ENCODE results near the gene GSTK1.

Gene GSTK1

DNA sequence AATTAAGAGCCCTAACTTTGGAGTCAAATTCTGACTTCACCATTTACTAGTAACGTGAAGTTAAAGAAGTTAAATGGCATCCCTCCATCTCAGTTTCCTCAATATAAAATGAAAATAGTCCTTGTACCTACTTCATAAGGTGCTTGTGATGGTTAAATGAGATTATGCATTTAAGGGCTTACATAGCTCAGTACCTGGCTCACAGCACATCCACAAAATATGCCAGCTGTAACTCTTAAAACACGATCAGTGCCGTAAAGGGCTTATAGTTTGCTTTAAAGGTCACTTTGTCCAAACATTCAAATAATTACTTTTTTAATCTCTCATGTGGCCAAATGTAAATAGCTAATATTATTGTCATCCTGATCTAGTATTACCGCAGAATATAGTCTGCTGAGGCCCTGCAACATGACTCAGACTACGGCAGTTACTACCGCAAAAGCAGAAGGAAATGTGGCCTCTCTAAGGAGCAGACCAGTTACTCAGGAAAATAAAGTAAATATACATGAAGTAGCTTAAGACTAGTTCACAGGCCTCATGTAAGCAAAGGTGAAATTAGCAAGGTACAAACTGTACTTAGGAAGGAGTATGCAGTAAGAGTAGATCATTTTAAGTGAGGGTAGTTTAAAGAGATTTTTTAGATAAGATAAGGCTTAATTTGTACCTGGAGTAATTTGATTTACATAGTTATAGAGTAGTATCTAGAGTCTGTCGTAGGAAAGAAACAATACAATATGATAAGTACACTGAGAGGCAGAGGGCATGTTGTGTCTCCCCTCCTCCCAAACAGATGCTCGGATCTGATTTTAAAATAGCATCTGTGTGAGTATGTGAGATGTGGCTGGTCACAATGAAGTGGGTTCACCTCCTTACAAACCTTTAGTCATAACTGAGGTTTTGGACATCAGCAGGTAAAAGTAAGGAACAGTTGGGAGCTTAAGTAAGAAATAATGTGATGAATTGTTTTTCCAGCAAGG lies 38.0 kb downstream of the GSTK1 start:
- no peak overlapping the region for H3K4me3 ChIP-seq (ENCODE audit: low read length)
- DNase-seq (ENCODE audit: low read depth): peak; percentile 53
- TF ChIP-seq, protein P1, sequence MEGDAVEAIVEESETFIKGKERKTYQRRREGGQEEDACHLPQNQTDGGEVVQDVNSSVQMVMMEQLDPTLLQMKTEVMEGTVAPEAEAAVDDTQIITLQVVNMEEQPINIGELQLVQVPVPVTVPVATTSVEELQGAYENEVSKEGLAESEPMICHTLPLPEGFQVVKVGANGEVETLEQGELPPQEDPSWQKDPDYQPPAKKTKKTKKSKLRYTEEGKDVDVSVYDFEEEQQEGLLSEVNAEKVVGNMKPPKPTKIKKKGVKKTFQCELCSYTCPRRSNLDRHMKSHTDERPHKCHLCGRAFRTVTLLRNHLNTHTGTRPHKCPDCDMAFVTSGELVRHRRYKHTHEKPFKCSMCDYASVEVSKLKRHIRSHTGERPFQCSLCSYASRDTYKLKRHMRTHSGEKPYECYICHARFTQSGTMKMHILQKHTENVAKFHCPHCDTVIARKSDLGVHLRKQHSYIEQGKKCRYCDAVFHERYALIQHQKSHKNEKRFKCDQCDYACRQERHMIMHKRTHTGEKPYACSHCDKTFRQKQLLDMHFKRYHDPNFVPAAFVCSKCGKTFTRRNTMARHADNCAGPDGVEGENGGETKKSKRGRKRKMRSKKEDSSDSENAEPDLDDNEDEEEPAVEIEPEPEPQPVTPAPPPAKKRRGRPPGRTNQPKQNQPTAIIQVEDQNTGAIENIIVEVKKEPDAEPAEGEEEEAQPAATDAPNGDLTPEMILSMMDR (IDR thresholded peaks at IDR 0.05; ENCODE audit: insufficient read depth, low read depth, low read length, missing control alignments): no peak

DNA sequence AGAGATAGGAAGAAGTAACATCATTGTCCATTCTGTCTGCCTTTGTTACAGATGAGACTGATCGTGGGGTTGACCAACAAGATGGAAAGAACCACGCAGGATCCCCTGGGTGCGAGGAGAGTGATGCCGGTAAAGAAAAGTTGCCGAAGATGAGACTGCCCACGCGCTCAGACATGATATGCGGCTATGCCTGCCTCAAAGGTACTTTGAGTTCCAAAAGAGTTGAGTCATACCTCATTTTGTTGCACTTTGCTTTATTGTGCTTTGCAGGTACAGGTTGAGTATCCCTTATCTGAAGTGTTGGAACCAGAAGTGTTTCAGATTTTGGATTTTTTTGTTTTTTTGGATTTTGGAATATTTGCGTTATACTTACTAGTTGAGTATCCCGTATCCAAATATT lies 40.5 kb downstream of the GSTK1 start:
- H3K4me3 ChIP-seq (ENCODE audit: low read length): no peak overlapping the region
- peak; percentile 65 for DNase-seq (ENCODE audit: low read depth)
- TF ChIP-seq, protein P1 (IDR thresholded peaks at IDR 0.05; ENCODE audit: insufficient read depth, low read depth, low read length, missing control alignments): no peak

DNA sequence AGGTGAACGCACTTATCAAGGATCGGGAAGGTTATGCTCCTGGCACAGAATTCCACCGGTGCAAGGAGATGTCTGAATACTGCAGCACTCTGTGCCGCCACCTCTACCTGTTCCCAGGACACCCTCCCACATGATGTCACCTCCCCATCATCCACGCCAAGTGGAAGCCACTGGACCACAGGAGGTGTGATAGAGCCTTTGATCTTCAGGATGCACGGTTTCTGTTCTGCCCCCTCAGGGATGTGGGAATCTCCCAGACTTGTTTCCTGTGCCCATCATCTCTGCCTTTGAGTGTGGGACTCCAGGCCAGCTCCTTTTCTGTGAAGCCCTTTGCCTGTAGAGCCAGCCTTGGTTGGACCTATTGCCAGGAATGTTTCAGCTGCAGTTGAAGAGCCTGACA lies 41.7 kb downstream of the GSTK1 start:
- DNase-seq (ENCODE audit: low read depth): no peak
- no peak overlapping the region for H3K4me3 ChIP-seq (ENCODE audit: low read length)
- TF ChIP-seq, protein P1 (IDR thresholded peaks at IDR 0.05; ENCODE audit: insufficient read depth, low read depth, low read length, missing control alignments): no peak

DNA sequence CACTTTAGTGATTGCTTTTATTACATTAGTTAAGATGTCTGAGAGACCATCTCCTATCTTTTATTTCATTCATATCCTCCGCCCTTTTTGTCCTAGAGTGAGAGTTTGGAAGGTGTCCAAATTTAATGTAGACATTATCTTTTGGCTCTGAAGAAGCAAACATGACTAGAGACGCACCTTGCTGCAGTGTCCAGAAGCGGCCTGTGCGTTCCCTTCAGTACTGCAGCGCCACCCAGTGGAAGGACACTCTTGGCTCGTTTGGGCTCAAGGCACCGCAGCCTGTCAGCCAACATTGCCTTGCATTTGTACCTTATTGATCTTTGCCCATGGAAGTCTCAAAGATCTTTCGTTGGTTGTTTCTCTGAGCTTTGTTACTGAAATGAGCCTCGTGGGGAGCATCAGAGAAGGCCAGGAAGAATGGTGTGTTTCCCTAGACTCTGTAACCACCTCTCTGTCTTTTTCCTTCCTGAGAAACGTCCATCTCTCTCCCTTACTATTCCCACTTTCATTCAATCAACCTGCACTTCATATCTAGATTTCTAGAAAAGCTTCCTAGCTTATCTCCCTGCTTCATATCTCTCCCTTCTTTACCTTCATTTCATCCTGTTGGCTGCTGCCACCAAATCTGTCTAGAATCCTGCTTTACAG lies 42.3 kb downstream of the GSTK1 start:
- no peak overlapping the region for H3K4me3 ChIP-seq (ENCODE audit: low read length)
- peak; percentile 71 for DNase-seq (ENCODE audit: low read depth)
- TF ChIP-seq, protein P1 (IDR thresholded peaks at IDR 0.05; ENCODE audit: insufficient read depth, low read depth, low read length, missing control alignments): peak; percentile 78

DNA sequence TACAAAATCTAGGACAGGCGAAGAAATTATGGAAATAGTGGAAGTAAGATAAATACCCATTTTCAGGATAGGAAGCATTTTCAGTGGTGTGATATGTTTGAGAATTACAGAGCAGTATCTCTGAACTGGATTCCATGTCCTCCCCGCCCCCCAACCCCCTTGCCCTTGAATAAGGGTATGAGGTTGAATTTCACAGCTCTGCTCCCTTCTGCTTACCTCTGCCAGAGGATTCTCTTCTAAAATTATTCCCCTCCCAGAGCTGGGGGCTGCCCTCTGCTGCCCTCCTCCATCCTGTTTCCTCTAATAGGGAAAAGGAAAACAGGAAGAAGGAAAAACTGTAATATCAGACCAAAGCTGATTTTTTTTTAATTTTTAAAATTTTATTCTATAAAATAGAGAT lies 45.4 kb downstream of the GSTK1 start:
- TF ChIP-seq, protein P1 (IDR thresholded peaks at IDR 0.05; ENCODE audit: insufficient read depth, low read depth, low read length, missing control alignments): no peak
- DNase-seq (ENCODE audit: low read depth): no peak
- no peak overlapping the region for H3K4me3 ChIP-seq (ENCODE audit: low read length)

DNA sequence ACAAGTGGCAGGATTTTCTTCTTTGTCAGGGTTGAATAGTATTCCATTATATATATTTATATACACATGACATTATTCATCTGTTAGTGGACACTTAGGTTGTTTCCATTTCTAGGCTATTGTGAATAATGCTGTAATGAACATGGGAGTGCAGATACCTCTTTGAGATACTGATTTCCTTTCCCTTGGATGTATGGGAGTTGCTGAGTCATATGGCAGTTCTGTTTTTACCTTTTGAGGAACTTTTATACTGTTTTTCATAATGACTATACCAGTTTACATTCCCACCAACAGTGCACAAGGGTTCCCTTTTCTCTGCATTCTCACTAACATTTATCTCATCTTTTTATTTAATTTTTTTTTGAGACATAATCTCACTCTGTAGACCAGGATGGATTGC lies 50.9 kb downstream of the GSTK1 start:
- H3K4me3 ChIP-seq (ENCODE audit: low read length): no peak overlapping the region
- TF ChIP-seq, protein P1 (IDR thresholded peaks at IDR 0.05; ENCODE audit: insufficient read depth, low read depth, low read length, missing control alignments): no peak

More for the DNA sequence above, 50.9 kb downstream of the GSTK1 start:
- no peak for DNase-seq (ENCODE audit: low read depth)
